GM23338 (cell line): Measurements from ENCODE around the gene RTKN2. TPM values are rescaled to one million over a fixed set of nuclear protein-coding genes. Genes with fewer than 3 reads are reported as not detected.

Experiments used
- ATAC-seq: fragments of 200-7000 bp; cut with Tn5 transposase; 3 replicates; pipeline ENCODE4 v1.9.1; 2020
- DNase-seq: peaks from one replicate; pipeline ENCODE4 v3.0.0-alpha.2; 2015; ENCODE audit warnings: low spot score
- H2AFZ ChIP-seq: fragments of 200-600 bp; sonication (generic); 2 replicates; pipeline ENCODE4 v1.8.0; 2016; ENCODE audit warnings: antibody characterized with exemption, mild to moderate bottlenecking, moderate library complexity
- H3F3A ChIP-seq: fragments of 200-600 bp; sonication (generic); replicated peaks from 2 replicates; pipeline ENCODE4 v1.8.0; 2017; ENCODE audit warnings: antibody characterized with exemption, mixed run types, low read depth
- H3K27ac ChIP-seq: fragments of 200-600 bp; sonication (generic); 2 replicates; pipeline ENCODE4 v1.6.1; 2016; ENCODE audit warnings: low read depth
- H3K27me3 ChIP-seq: fragments of 200-600 bp; sonication (generic); 2 replicates; pipeline ENCODE4 v1.8.0; 2016; ENCODE audit warnings: mild to moderate bottlenecking, mixed run types, moderate library complexity; ENCODE audit not compliant: insufficient read depth
- H3K36me3 ChIP-seq: fragments of 200-600 bp; sonication (generic); 2 replicates; pipeline ENCODE4 v1.8.0; 2016; ENCODE audit warnings: mild to moderate bottlenecking; ENCODE audit not compliant: insufficient read depth
- H3K4me1 ChIP-seq: fragments of 200-600 bp; sonication (generic); 2 replicates; pipeline ENCODE4 v1.8.0; 2016; ENCODE audit warnings: mild to moderate bottlenecking, moderate library complexity; ENCODE audit not compliant: insufficient read depth
- H3K4me2 ChIP-seq: fragments of 200-600 bp; sonication (generic); 2 replicates; pipeline ENCODE4 v1.7.1; 2017; ENCODE audit warnings: mixed run types
- H3K4me3 ChIP-seq: fragments of 200-600 bp; sonication (generic); 2 replicates; pipeline ENCODE4 v1.6.1; 2016; ENCODE audit warnings: mixed run types
- H3K79me2 ChIP-seq: fragments of 200-600 bp; sonication (generic); replicated peaks from 2 replicates; pipeline ENCODE4 v1.8.0; 2017; ENCODE audit warnings: mild to moderate bottlenecking; ENCODE audit not compliant: insufficient read depth
- H3K9me2 ChIP-seq: fragments of 200-600 bp; sonication (generic); 2 replicates; pipeline ENCODE4 v1.8.0; 2017; ENCODE audit not compliant: insufficient read depth
- H4K20me1 ChIP-seq: fragments of 200-600 bp; sonication (generic); replicated peaks from 2 replicates; pipeline ENCODE4 v1.8.0; 2017; ENCODE audit warnings: mild to moderate bottlenecking; ENCODE audit not compliant: insufficient read depth
- H3K27ac Mint-ChIP-seq: 2 replicates; pipeline ENCODE4 v1.8.0; 2020; ENCODE audit warnings: inconsistent platforms, mild to moderate bottlenecking, moderate library complexity, mixed read lengths
- H3K27me3 Mint-ChIP-seq: 3 replicates; pipeline ENCODE4 v1.8.0; 2022; ENCODE audit warnings: low read depth, mild to moderate bottlenecking, moderate library complexity, mixed read lengths, inconsistent platforms; ENCODE audit not compliant: insufficient read depth, poor library complexity
- H3K36me3 Mint-ChIP-seq: 3 replicates; pipeline ENCODE4 v1.8.0; 2021; ENCODE audit warnings: low read depth, mild to moderate bottlenecking, inconsistent platforms, moderate library complexity, mixed read lengths
- H3K4me1 Mint-ChIP-seq: 3 replicates; pipeline ENCODE4 v1.8.0; 2020; ENCODE audit warnings: mild to moderate bottlenecking, inconsistent platforms, mixed read lengths
- H3K4me3 Mint-ChIP-seq: 3 replicates; pipeline ENCODE4 v1.8.0; 2021; ENCODE audit warnings: moderate library complexity, mild to moderate bottlenecking, inconsistent platforms, mixed read lengths
- H3K9me3 Mint-ChIP-seq: 3 replicates; pipeline ENCODE4 v1.8.0; 2020; ENCODE audit warnings: moderate library complexity, mild to moderate bottlenecking, inconsistent platforms, mixed read lengths
- CREB1 ChIP-seq: fragments of 250-450 bp; sonication (Bioruptor Pico); IDR thresholded peaks from 2 replicates; pipeline ENCODE4 v1.5.0; 2020; ENCODE audit warnings: low read depth, mild to moderate bottlenecking, moderate library complexity
- EZH2 ChIP-seq: fragments of 200-600 bp; sonication (generic); IDR thresholded peaks from one replicate; pipeline ENCODE4 v1.8.0; 2017; ENCODE audit warnings: antibody characterized with exemption, mild to moderate bottlenecking, low read depth; ENCODE audit not compliant: unreplicated experiment
- EZH2phosphoT487 ChIP-seq: fragments of 200-600 bp; sonication (generic); IDR thresholded peaks from one replicate; pipeline ENCODE4 v1.8.1; 2018; ENCODE audit warnings: antibody characterized with exemption; ENCODE audit not compliant: unreplicated experiment
- JUNB ChIP-seq: IDR thresholded peaks from one replicate; pipeline ENCODE4 v1.6.1; 2016; ENCODE audit warnings: antibody characterized with exemption; ENCODE audit not compliant: unreplicated experiment
- NANOG ChIP-seq: IDR thresholded peaks from 2 replicates; pipeline ENCODE4 v1.6.1; 2016; ENCODE audit warnings: antibody characterized with exemption, borderline replicate concordance
- POLR2AphosphoS5 ChIP-seq: IDR thresholded peaks from 2 replicates; pipeline ENCODE4 v1.6.1; 2016; ENCODE audit warnings: antibody characterized with exemption, low read depth
- STAT1 ChIP-seq: IDR thresholded peaks from one replicate; pipeline ENCODE4 v1.6.1; 2016; ENCODE audit warnings: antibody characterized with exemption; ENCODE audit not compliant: unreplicated experiment
- ZNF114 ChIP-seq: fragments of 250-450 bp; sonication (Bioruptor Pico); IDR thresholded peaks from 2 replicates; pipeline ENCODE4 v1.5.0; 2020; ENCODE audit warnings: mild to moderate bottlenecking, moderate library complexity
- ZNF331 ChIP-seq: fragments of 250-450 bp; sonication (Bioruptor Pico); IDR thresholded peaks from 2 replicates; pipeline ENCODE4 v1.5.0; 2020; ENCODE audit warnings: low read depth, mild to moderate bottlenecking, moderate library complexity
- polyA plus RNA-seq: library from polyadenylated mRNA; unstranded; fragments of >200 nt; fragmentation: Nextera tagmentation; extraction: Ambion mirVana; gene quantifications from 2 replicates; pipeline ENCODE4 v1.2.1, GENCODE V29; 2016
- total RNA-seq: library from RNA; depleted of rRNA; stranded (reverse); fragments of >200 nt; shearing (Covaris generic); gene quantifications from 2 replicates; pipeline ENCODE4 v1.2.3, GENCODE V29; 2014
- TF ChIP-seq, protein P1 (sequence below): fragments of 250-450 bp; sonication (Bioruptor Pico); IDR thresholded peaks from 2 replicates; pipeline ENCODE4 v1.5.0; 2020; ENCODE audit warnings: mild to moderate bottlenecking, moderate library complexity
- TF ChIP-seq, protein P2 (sequence below): IDR thresholded peaks from 2 replicates; pipeline ENCODE4 v1.6.1; 2016; ENCODE audit warnings: antibody characterized with exemption
- TF ChIP-seq, protein P3 (sequence below), 2 experiments: fragments of 200-600 bp in 1 of 2; sonication (generic) in 1 of 2; conservative IDR thresholded peaks; 2 replicates each; pipeline versions ENCODE4 v1.5.1 to v1.6.1; 2016 to 2017; ENCODE audit warnings: antibody characterized with exemption in 2 of 2, low read depth in 2 of 2, mild to moderate bottlenecking in 2 of 2, moderate library complexity in 1 of 2
- TF ChIP-seq, protein P4 (sequence below): IDR thresholded peaks from one replicate; pipeline ENCODE4 v1.6.1; 2018; ENCODE audit warnings: antibody characterized with exemption; ENCODE audit not compliant: unreplicated experiment

The RTKN2 gene
- total and polyA plus RNA-seq, 2 experiments from 2014 or later = 15.3 to 23.6 TPM

DNA sequence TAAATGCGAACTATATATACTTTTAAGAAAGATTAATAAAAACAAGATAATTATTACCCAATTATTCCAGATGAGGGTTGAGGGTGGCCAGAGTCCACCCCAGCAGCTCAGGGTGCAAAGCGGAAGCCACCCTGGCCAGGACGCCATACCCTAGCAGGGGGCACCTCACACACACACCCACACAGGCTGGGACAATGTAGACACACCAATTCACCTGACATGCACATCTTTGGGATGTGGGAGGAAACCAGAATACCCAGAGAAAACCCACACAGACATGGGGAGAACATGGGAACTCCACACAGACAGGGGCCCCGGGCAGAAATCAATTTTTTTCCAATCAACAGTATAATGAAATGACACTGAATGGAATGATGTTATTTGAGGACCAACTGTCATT, 86.0 kb downstream of the RTKN2 start:
- Histone ChIP-seq H3K4me2 (no peak overlapping the region), H3K4me1 (peaks cover 5% of the 10 kb centered on the region; the same call in 1 of the 2 replicates), H3F3A (no peaks in the 10 kb centered on the region), H3K27ac (no peak overlapping the region), H3K9me2 (no peaks in the 10 kb centered on the region; the same call in 1 of the 2 replicates), H3K27me3 (no peaks in the 10 kb centered on the region), H3K36me3 (no peaks in the 10 kb centered on the region; the same call in 1 of the 2 replicates), H4K20me1 (no peaks in the 10 kb centered on the region), H3K4me3 (no peak overlapping the region), H2AFZ (no peak overlapping the region), H3K79me2 (no peaks in the 10 kb centered on the region)
- no peak for TF ChIP-seq JUNB
- TF ChIP-seq NANOG = no peak
- TF ChIP-seq EZH2phosphoT487 = no peak
- TF ChIP-seq POLR2AphosphoS5 = no peak
- TF ChIP-seq, protein P1, sequence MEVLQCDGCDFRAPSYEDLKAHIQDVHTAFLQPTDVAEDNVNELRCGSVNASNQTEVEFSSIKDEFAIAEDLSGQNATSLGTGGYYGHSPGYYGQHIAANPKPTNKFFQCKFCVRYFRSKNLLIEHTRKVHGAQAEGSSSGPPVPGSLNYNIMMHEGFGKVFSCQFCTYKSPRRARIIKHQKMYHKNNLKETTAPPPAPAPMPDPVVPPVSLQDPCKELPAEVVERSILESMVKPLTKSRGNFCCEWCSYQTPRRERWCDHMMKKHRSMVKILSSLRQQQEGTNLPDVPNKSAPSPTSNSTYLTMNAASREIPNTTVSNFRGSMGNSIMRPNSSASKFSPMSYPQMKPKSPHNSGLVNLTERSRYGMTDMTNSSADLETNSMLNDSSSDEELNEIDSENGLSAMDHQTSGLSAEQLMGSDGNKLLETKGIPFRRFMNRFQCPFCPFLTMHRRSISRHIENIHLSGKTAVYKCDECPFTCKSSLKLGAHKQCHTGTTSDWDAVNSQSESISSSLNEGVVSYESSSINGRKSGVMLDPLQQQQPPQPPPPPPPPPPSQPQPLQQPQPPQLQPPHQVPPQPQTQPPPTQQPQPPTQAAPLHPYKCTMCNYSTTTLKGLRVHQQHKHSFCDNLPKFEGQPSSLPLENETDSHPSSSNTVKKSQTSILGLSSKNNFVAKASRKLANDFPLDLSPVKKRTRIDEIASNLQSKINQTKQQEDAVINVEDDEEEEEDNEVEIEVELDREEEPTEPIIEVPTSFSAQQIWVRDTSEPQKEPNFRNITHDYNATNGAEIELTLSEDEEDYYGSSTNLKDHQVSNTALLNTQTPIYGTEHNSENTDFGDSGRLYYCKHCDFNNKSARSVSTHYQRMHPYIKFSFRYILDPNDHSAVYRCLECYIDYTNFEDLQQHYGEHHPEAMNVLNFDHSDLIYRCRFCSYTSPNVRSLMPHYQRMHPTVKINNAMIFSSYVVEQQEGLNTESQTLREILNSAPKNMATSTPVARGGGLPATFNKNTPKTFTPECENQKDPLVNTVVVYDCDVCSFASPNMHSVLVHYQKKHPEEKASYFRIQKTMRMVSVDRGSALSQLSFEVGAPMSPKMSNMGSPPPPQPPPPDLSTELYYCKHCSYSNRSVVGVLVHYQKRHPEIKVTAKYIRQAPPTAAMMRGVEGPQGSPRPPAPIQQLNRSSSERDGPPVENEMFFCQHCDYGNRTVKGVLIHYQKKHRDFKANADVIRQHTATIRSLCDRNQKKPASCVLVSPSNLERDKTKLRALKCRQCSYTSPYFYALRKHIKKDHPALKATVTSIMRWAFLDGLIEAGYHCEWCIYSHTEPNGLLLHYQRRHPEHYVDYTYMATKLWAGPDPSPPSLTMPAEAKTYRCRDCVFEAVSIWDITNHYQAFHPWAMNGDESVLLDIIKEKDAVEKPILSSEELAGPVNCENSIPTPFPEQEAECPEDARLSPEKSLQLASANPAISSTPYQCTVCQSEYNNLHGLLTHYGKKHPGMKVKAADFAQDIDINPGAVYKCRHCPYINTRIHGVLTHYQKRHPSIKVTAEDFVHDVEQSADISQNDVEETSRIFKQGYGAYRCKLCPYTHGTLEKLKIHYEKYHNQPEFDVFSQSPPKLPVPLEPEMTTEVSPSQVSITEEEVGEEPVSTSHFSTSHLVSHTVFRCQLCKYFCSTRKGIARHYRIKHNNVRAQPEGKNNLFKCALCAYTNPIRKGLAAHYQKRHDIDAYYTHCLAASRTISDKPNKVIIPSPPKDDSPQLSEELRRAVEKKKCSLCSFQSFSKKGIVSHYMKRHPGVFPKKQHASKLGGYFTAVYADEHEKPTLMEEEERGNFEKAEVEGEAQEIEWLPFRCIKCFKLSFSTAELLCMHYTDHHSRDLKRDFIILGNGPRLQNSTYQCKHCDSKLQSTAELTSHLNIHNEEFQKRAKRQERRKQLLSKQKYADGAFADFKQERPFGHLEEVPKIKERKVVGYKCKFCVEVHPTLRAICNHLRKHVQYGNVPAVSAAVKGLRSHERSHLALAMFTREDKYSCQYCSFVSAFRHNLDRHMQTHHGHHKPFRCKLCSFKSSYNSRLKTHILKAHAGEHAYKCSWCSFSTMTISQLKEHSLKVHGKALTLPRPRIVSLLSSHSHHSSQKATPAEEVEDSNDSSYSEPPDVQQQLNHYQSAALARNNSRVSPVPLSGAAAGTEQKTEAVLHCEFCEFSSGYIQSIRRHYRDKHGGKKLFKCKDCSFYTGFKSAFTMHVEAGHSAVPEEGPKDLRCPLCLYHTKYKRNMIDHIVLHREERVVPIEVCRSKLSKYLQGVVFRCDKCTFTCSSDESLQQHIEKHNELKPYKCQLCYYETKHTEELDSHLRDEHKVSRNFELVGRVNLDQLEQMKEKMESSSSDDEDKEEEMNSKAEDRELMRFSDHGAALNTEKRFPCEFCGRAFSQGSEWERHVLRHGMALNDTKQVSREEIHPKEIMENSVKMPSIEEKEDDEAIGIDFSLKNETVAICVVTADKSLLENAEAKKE = no peak
- TF ChIP-seq CREB1 = no peak
- no peak for TF ChIP-seq STAT1
- no peak for TF ChIP-seq ZNF331 (CRISPR knock-in tag)
- TF ChIP-seq, protein P2, sequence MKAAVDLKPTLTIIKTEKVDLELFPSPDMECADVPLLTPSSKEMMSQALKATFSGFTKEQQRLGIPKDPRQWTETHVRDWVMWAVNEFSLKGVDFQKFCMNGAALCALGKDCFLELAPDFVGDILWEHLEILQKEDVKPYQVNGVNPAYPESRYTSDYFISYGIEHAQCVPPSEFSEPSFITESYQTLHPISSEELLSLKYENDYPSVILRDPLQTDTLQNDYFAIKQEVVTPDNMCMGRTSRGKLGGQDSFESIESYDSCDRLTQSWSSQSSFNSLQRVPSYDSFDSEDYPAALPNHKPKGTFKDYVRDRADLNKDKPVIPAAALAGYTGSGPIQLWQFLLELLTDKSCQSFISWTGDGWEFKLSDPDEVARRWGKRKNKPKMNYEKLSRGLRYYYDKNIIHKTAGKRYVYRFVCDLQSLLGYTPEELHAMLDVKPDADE = no peak
- TF ChIP-seq ZNF114 (CRISPR knock-in tag) = no peak
- no peak for TF ChIP-seq EZH2
- TF ChIP-seq, protein P3, sequence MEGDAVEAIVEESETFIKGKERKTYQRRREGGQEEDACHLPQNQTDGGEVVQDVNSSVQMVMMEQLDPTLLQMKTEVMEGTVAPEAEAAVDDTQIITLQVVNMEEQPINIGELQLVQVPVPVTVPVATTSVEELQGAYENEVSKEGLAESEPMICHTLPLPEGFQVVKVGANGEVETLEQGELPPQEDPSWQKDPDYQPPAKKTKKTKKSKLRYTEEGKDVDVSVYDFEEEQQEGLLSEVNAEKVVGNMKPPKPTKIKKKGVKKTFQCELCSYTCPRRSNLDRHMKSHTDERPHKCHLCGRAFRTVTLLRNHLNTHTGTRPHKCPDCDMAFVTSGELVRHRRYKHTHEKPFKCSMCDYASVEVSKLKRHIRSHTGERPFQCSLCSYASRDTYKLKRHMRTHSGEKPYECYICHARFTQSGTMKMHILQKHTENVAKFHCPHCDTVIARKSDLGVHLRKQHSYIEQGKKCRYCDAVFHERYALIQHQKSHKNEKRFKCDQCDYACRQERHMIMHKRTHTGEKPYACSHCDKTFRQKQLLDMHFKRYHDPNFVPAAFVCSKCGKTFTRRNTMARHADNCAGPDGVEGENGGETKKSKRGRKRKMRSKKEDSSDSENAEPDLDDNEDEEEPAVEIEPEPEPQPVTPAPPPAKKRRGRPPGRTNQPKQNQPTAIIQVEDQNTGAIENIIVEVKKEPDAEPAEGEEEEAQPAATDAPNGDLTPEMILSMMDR (conservative IDR thresholded peaks at IDR 0.05; ENCODE audit: low read depth in 2 of 2) = no peak
- TF ChIP-seq, protein P4, sequence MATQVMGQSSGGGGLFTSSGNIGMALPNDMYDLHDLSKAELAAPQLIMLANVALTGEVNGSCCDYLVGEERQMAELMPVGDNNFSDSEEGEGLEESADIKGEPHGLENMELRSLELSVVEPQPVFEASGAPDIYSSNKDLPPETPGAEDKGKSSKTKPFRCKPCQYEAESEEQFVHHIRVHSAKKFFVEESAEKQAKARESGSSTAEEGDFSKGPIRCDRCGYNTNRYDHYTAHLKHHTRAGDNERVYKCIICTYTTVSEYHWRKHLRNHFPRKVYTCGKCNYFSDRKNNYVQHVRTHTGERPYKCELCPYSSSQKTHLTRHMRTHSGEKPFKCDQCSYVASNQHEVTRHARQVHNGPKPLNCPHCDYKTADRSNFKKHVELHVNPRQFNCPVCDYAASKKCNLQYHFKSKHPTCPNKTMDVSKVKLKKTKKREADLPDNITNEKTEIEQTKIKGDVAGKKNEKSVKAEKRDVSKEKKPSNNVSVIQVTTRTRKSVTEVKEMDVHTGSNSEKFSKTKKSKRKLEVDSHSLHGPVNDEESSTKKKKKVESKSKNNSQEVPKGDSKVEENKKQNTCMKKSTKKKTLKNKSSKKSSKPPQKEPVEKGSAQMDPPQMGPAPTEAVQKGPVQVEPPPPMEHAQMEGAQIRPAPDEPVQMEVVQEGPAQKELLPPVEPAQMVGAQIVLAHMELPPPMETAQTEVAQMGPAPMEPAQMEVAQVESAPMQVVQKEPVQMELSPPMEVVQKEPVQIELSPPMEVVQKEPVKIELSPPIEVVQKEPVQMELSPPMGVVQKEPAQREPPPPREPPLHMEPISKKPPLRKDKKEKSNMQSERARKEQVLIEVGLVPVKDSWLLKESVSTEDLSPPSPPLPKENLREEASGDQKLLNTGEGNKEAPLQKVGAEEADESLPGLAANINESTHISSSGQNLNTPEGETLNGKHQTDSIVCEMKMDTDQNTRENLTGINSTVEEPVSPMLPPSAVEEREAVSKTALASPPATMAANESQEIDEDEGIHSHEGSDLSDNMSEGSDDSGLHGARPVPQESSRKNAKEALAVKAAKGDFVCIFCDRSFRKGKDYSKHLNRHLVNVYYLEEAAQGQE = no peak
- no peak for DNase-seq
- H3K27me3 Mint-ChIP-seq = no peaks in the 10 kb centered on the region
- peaks cover 3% of the 10 kb centered on the region; the same call in 1 of the 3 replicates for H3K36me3 Mint-ChIP-seq
- peaks cover 13% of the 10 kb centered on the region; the same call in 2 of the 3 replicates for H3K4me1 Mint-ChIP-seq
- no peak overlapping the region for H3K27ac Mint-ChIP-seq
- no peak overlapping the region for H3K4me3 Mint-ChIP-seq
- ATAC-seq = no peak
- peaks cover 2% of the 10 kb centered on the region; the same call in 2 of the 3 replicates for H3K9me3 Mint-ChIP-seq
